Measurements from ENCODE around the gene VPS9D1.

- TF ChIP-seq ZZZ3 (IDR thresholded peaks at IDR 0.05; ENCODE audit: control insufficient read depth, insufficient read length, low read depth), result no peak
- TF ChIP-seq, protein P1, sequence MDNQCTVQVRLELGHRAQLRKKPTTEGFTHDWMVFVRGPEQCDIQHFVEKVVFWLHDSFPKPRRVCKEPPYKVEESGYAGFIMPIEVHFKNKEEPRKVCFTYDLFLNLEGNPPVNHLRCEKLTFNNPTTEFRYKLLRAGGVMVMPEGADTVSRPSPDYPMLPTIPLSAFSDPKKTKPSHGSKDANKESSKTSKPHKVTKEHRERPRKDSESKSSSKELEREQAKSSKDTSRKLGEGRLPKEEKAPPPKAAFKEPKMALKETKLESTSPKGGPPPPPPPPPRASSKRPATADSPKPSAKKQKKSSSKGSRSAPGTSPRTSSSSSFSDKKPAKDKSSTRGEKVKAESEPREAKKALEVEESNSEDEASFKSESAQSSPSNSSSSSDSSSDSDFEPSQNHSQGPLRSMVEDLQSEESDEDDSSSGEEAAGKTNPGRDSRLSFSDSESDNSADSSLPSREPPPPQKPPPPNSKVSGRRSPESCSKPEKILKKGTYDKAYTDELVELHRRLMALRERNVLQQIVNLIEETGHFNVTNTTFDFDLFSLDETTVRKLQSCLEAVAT (IDR thresholded peaks at IDR 0.05), result no peak
- TF ChIP-seq SUZ12 (IDR thresholded peaks at IDR 0.05; ENCODE audit: unreplicated experiment), result no peak
- no peak for TF ChIP-seq CTCF (IDR thresholded peaks at IDR 0.05 in 2 of 3, conservative IDR thresholded peaks at IDR 0.05 in 1 of 3; ENCODE audit: control insufficient read depth in 2 of 3, extremely low read depth in 1 of 3, insufficient read depth in 1 of 3, low read depth in 3 of 3, low read length in 3 of 3)
- TF ChIP-seq FOXK2 (IDR thresholded peaks at IDR 0.05), result no peak
Observed at GRCh38 chr16:89721546-89722391, 1.1 kb upstream of the VPS9D1 start.

Data from GM12878 (cell line).